NK-92 (cell line): ENCODE data around the gene MYH3.

ENCODE experiments used
- DNase-seq: peaks from one replicate; lab custom pipeline; 2025; ENCODE audit not compliant: unreplicated experiment; lab: John Stamatoyannopoulos, UW

Gene MYH3

GRCh38 chr17:10614536-10615155 is 42.5 kb downstream of the MYH3 start:
- DNase-seq, result no peak

DNA sequence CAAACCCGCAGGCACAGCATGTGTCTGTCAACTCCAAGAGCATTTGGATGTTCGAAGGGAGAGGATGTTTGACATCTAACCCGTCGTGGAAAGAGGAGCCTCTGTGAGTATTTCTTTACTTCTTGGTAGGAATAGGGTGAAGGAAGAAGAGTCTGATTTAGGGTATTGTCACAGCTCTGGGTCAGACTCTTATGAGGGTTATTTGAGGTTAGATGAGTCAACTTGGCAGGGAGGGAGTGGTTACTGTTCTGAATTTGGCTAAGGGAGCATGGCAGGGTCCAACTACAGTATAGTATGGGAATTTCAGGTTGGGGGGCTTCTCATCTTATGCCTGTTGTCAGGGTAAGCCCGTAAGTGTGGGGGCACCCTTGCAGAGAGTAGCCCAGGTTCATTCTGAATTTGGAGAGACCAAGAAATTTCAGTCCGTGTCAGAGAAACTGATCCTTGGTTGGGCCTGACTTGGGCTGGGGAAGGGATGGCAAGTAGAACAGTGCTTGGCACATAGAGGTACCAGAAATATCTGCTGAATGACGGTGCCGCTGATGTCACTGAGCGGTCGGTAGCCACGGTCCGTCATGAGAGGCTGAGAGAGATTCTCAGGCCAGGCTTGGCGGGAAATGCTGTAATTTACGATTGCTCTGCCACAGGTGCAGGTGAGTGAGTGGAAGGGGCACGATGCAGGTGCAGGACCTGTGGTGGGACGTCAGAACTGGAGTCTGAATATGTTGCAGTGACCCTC is 43.2 kb downstream of the MYH3 start:
- DNase-seq, result no peak

DNA sequence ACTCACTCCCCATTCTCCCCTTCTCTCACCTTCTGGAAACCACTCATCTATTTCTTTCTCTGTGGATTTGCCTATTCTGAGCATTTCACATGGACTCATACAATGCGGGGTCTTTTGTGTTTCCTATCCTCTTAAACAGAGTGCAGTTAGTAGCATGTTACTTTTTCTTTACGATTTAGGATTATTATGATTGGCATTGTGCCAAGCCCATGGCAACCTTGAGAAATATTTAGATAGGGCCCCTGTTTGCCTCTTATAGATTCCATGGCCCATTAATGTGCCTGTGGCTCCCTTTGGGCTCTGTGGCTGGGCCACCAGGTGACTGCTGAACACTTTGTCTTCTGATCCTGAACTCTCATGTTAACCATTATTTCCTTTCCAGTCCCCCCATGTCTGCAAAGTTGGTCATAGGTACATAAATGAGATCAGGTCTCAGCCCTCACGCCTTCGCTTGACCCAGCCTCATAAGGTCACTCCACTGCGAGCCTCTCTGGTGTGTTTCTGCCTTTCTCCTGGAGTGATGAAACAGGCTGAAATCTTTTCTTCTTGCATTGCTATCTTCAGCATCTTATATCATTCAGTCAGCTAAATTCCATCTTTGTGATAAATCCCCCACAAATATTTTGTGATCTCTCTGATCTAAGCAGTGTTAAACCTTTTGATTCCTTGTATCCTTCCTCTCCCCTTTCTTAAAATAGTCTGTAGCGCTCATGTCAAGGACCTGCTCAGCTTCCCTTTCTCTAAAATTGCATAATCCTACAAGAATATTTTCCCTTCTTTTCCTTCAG is 44.0 kb downstream of the MYH3 start:
- no peak for DNase-seq

GRCh38 chr17:10610884-10611283 is 46.2 kb downstream of the MYH3 start:
- no peak for DNase-seq

DNA sequence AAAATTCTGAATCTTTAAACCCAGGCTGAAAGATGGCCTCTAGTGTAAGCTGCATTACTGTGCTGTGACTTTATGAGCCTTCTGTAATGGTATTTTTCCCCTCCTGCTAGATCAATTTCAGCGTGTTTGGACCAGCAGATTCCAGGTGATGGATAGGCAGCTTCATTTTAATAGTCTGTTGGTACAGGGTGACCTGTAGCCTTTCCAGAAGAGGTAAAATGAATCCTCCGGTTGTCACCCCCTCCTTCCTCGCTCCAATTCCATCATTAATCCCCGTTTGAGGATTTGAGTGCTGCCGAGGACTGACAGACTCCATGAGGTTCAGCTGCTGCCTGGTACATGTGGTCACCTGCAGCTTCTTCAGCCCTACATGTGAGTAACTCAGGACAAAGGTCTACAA is 48.9 kb downstream of the MYH3 start:
- no peak for DNase-seq

DNA sequence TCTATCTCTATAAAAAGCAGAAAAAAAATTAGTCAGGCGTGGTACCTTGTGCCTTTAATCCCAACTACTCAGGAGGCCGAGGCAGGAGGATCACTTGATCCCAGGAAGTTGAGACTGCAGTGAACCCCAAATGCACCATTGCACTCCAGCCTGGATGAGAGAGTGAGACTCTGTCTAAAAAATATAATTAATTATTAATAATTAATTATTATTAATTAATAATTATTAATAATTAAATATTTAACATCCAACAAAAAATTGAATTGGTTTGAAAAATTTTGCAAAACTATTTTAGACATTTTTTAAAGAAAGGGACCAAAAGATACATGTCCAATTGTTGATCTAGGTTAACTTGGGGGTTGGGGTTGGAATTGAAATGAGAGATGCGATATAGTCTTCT is 51.0 kb downstream of the MYH3 start:
- no peak for DNase-seq

DNA sequence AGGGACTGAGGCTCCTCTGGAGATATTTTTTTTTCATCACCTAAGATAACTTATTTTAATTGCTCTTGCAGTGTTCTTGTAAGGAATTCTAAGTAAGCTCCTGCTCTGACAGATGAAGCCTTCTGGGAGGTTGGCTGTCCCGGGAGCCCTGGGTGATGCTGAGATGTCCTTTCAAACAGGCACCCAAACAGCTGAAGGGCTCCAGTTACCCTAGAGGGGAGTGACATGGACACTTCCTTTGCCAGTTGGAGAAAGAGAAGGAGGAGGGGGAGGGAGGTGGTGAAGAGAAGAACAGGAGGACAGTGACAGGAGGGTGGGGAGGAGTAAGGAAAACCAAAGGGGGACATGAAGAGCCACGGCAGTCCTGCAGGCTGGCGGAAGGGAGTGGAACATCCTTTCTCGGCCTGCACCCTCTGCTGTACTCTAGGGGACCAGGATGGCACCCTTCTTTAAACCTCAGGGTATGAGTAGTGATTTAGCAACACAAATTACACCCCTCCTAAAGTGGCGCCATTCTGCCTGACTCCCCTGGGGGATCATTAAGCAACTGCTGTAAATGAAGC is 51.8 kb downstream of the MYH3 start:
- DNase-seq, result no peak

- DNase-seq, result no peak
Observed at GRCh38 chr17:10604521-10604920, 52.6 kb downstream of the MYH3 start.

DNA sequence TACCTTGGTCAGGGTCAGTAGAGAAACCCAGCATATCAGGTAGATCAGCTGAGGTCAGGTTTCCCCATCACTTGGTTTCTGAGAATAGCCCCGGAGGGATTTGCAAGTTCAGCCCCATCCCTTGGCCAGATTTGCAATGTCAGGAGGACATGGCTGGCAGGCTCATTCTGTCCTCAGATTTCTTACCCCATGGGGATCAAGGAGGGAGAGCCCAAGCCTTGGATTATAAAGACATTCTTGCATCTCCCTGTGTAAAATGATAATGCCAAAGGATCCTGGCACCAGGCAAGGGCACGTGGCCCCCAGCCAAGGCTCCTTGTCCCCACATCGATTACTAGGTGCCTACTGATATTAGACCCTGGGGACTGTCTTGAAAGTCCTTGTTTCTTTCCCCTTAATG is 53.2 kb downstream of the MYH3 start:
- no peak for DNase-seq

- no peak for DNase-seq
Observed at GRCh38 chr17:10600571-10600970, 56.5 kb downstream of the MYH3 start.

DNA sequence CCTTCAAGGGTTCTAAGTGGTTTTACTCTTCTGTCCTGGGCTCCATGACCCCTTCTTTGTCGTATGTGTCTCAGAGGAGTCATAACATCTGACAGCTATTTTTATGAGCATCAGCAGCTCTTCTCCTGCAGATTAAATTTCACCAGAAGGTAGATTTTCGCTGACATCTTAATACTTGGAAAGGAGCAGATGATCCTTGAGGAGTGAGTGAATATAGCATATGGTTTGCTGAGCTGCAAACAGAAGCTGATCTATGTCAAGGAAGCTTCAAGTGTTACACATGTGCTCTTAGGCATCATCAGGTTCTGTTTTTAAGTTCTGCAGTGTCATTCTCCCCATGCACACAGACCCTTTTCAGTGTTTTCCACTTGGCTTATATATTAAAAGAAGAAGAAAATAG is 58.5 kb downstream of the MYH3 start:
- DNase-seq, result no peak

DNA sequence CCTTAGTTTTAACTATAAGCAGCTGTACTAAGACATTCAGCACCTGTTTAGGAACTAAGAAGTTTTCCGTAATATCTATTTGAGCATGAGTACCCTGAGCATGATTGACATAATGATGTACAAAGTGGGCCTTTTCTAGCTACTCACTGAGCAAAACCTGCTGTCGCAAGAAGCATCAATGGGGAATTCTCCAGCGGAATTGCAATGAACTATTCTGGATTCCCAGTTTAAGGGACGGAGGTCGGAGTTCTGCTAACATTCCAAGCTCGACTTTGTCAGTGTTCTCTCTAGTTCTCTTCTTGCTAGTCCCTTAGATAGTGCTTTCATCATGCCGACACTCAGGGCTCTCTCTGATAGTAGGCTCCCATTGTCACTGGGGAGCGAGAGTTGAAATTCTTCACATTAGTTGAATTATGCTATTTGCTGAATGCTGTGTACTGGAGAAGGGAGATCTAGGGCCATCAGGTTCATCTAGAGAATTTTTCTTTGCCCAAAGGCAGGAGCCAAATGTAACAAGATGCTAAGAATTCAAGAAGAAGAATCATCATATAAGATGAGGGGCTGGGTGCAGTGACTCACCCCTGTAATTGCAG is 67.5 kb downstream of the MYH3 start:
- no peak for DNase-seq

GRCh38 chr17:10585529-10585928 is 71.6 kb downstream of the MYH3 start:
- no peak for DNase-seq

DNA sequence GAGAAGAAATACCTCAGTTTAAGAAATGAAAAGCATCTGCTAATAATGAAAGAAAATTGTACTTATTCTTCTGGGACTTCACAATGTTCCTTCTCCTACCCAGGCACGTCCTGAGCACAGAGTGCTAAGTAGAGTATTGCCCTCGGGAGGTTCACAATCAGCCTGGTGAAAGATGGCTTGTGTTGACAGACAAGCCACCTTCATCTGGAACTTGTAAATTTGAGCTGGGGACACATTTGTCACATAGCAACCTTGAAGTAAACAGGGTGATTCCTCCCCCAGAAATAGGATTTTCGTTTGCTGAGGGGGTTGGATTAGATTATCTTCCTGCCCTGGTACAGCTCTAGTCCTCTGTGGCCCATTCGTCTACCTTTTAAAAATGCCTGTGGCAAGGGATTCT is 73.3 kb downstream of the MYH3 start:
- DNase-seq, result no peak

GRCh38 chr17:10579270-10579669 is 77.8 kb downstream of the MYH3 start:
- no peak for DNase-seq
